GM18868 (cell line): ENCODE results near the gene LBH.

Source experiments
- ATAC-seq: cut with Tn5 transposase; IDR thresholded peaks from one replicate; pipeline ENCODE4 v1.9.1; 2021; ENCODE audit warnings: mild to moderate bottlenecking, moderate library complexity; ENCODE audit not compliant: unreplicated experiment

The LBH gene

DNA sequence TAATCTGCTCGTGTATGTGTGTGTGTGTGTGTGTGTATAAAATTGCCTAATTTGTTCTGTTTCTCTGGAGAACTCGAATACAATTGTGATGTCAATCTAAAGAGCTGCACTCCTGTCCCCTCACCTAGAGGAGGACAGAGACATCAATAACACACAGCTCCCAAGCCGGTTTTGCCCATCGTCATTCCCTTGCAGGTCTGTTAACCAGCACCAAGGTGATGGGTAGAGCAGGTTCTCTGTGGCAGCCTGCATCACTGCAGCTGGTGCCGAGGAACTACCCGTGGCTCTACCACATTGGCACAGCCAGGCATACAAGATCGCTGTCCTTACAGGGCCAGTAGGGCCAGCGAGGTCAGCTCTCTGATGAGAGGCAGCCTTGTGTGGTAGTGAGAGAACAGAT, 41.0 kb downstream of the LBH start:
- no peak for ATAC-seq

DNA sequence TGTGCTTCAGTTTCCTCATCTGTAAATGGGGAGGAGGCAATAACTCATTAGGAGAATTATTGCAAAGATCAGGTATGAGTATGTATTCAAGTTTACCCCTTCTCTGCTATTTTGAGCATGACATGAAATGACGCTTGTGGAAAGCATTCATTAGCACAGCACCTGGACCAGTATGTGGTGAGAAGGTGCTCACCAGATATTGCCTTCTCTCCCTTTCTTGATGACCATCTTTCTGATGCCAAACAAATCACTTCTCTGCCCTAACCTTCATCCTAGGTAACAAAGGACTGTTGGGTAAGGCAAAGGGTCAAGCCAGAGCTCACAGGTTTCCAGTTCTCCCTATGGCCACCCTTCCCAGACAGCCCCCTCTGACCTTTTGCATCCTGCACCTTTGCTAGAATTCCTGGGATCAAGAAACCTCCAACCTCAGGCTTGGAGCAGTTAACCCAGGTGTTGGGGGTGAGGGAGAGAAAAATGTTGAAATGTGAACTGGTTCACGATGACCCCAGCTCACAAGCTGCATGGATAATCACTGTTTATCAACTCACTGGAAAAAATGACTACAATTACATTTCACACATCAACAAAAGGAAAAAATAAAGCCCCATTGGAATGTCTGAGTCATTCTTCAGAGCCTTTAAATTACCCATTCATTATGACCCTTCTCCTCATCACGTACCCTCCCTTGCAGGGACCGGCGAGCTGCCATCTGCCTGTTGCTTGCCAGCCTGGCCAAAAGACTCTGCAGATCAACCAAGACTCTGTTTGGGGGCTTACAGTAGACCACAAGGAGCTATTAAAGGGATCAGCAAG, 41.6 kb downstream of the LBH start:
- no peak for ATAC-seq

DNA sequence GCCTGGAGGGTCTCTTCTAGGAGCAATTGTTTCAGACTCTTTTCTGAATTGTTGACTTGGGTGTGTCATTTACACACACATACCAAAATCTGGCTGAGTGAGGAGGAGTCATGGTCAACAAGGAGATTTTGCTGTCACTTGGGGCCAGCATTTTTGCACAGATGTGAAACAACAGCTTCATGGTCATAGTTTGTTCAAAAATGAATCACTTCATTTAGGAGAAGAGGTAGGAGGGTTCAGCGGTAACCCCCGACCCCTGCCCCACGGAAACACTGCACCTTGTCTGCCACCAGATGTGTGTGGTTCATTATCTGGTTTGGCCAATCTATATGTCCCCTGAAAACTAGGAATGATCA, 42.2 kb downstream of the LBH start:
- no peak for ATAC-seq

DNA sequence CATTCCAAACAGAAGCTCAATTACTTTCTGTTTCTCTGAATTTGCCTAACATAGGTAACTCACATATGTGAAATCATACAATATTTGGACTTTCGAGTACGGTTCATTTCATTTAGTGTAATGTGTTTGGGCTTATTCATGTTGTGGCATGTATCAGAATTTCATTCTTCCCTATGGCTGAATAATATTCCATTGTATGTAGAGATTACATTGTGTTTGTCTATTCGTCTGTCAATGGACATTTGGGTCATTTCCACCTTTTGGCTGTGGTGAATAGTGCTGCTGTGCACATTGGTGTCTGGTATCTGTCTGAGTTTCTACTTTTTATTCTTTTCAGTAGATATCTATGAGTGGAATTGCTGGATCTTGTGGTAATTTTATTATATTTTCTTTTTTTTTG, 43.9 kb downstream of the LBH start:
- no peak for ATAC-seq

DNA sequence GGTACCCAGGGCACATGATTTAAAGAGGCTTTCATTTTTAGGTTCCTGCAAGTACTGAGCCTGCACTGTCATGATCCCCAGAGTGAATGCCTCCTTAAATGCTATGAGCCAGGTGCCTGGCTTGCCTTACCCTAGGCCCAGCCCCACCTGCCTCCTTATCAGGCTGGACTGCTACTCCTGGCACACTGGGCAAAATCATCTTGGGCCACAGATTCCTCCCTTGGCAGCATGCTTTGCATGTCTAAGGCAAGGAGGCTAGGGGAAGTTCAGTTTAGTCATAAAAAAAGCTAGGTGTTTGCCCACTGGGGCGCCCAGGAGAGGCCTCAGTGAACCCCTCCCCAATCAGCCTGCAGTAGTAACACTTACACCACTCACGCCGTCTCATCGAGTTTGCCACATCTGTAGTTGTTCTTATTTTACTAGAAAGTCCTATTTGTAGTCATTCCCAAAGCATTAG, 45.1 kb downstream of the LBH start:
- peak; percentile 83 for ATAC-seq

DNA sequence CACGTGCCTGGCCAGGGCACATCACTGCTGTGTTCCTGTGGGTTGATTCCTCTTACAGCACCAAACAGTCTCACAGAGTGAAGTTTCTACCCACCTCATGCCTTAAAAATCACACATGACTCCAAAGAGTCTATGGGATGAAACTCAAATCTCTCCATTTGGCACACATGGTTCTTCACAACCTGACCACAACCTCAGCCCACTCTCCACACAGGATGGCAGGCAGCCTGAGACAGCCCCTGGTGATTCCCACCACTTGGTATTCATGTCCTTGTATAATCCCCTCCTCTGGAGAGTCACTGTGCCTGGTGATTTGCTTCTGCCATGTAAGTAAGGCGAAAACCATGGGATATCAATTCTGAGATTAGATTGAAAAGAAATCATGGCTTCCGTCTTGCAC, 46.2 kb downstream of the LBH start:
- no peak for ATAC-seq

DNA sequence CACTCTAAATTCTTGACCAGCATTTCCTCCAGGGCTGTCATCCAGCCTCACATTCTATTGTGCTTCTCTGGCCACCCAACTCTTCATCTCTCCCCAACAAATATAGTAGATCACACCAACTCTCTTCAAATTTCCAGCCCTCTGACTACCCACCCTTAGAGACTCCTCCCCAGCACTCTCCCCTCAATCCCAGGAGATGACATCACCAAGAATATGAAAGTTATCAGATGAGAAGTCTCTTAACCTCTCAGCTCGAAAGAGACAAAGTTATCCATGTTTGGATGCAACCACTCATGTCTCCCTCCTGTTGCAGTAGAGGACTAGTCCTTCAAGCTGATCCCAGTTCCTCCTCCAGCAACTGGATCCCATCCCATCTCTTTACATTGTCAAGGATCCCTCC, 47.1 kb downstream of the LBH start:
- ATAC-seq = no peak

DNA sequence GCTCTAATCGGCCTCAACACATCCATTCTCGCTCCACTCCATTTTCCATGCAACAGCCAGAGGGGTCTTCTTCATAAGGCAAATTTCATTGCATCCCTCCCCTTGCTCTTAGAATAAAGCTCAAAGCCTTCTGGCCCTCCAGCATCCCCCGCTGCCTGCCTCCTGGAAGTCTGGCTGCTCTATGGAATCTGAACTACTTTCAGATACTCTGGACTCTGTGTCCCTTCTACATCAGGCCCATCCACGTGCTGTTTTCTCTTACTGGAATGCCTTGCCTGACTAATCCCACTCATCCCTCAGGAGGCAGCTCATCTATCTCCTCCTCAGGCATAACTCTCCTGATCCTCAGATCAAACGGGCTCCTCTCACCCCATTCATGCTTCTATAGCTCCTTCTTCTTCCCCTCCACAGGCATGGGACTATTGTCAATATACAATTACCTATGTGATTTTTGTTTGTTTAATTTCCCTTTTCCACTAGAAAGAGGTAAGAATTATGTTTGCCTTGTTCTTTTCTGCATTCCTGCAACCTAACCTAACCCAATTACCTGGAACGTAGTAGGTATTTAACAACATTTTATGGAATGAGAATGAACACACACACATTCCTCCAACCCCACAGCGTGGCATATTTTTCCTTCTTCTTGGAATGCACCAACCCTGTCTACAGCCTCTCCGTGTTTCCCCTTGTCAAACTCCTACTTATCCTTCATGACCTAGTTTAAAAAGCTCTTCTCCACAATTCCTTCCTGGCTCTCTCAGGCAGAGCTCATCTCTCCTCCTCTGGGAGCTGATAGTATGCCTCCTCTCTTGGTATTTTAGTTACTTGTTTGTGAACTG, 49.5 kb downstream of the LBH start:
- ATAC-seq = no peak

DNA sequence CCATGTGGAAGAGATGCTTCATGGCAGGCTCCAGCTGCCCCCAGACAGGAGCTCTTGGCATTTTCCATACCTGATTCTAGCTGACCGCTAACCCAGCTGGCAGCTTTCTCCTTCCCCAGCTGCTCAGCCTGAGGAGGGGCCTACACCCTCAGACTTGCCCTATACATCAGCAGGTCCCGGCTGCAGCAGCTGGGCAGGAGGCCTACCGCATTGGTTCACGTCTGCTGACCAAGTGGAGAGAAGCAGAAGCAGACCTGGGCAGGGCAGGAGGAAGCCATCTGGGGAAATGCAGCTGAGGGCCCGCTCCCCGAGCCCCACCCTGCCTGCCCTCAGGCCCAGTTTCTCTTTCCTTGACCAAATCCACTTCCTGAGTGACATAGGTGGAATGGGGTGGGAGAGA, 50.7 kb downstream of the LBH start:
- peak; percentile 73 for ATAC-seq

DNA sequence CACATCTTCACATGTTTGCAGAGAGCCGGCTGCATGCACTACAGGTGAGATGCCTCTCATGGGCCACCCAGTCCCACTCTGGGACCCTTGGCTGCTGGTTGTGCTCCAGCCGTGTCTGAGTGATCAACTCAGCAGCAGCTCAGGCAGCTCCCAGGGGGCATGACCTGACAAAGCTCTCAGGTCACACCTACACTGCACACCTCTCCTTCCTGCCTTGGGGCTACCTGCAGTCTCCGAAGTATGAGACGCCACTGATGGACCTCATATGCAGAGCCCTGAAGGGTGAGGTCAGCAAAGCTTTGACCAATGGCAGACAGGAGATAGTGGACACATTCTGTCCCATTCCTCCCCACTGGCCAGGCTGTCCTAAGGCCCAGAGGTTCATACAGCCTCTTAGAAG, 51.4 kb downstream of the LBH start:
- ATAC-seq = no peak

DNA sequence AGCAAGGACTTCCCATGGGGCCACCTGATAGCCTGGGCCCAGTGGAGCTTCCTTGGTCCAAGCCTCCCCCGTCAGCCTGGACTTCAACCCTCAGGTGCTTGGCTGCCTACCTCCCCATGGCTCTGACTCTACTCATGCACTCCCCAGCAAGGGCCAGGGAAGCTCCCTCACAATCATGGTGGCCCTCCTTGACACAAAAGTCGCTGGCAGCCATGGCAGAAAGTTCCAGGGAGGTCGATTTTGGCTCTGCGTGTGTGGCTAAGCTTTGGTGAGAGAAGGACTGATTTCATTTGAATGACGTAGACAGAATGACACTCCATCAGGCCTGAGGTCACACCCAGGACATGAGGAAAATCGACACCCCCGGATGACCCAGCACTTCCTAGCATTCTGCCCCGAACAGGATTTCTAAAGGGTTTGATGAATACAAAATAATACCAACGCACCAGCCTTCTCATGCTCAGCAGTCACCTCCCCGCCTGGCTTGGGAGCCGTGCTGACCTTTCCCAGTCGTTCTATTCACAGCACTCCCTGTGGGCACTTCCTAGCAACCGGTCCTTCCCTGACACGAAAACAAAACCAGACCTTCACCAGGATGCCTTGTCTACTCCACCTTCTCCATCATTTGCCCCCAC, 52.7 kb downstream of the LBH start:
- no peak for ATAC-seq

DNA sequence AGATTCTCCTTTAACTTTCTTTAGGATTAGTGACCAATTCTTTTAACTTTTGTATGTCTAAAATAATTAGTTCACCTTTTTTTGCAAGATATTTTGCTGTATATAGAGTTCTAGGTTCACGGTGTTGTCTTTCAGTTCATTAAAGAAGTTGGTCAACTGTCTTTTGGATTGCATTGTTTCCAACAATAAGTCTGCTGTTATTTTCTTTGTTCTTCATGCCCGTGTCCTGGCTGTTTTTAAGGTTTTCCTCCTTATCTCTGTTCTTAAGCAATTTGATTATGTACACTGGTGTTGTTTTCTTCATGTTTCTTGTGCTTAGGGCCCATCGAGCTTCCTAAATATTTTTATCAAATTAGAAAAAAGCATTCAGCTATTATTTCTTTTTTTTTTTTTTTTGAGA, 54.4 kb downstream of the LBH start:
- ATAC-seq = no peak

DNA sequence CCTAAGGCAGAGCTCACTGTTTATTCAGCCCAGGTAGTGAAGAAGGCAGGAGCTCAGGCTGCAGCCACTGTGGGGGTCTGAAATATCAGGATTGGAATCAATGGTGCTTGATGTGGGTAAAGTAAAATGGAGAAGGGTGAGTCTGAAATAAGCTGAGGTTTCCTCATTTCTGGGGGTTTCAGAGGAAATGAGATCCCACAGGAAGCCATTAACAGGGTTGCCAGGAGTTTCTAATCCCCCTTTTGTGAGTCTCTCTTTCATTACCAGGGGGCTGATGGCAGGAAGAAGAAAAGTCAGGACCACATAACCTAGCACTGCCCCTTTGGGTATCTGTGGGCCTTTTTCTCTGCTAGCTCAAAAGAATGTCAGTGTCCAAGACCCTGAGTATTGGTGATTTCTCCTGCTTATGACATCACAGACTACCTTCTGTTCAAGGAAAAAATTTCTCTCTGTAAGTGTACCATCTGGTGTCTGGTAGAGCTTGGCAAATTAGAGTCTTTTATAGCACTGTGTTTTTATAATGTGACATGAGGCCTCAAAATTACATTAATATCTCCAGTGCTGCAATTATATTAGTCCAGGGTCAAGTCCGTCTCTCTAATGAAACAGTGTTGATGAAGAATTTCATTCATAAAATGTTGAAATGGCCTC, 56.0 kb downstream of the LBH start:
- peak; percentile 14 for ATAC-seq

DNA sequence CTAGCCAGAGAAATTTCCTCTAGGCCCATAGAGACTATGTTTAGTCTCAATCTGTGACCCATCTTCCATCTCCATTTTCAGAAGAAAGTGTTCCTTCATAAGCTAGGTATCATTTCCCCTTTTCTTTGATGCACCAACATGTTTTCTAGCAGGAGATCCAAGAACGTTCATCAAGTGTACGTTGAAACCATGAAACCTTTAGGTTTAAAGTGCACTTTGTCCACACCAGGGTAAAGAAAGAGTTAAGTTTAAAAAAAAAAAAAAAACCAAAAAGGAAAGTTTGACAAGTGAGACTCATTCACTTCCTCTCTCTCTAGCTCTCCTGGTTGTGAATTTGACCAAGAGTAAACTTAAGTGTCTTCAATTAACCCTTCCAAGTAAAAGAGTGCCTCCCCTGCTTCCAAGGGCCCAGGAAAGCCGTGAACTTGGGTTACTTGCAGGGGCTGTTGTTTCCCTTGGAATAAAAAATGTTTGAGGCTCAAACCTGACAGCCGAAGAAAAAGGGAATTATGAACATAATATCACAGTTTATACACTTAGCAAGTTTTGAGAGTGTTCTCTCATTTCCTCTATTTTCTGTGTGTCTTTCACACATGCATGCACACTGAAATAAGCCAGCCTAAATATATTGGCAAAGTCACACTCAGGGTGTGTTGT, 56.7 kb downstream of the LBH start:
- ATAC-seq = peak; percentile 61

DNA sequence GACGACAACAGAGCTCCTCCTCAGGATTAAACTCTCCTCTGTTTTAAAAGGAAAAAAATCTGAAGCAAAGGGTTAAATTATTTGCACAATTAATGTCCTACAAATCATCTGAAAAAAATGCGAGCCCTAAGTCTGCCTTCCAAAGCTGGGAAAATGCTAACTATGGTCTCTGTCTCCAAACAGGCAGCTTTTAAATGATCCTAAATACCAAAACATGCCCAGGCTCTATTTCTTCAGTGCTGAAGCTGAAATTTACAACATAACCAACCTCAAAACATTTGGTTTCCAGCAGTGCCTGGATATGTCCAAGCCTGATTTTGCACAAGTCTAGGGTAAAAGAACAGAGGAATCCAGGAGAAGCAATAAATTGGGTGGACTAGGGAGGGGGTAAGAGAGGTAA, 57.2 kb downstream of the LBH start:
- ATAC-seq = no peak

DNA sequence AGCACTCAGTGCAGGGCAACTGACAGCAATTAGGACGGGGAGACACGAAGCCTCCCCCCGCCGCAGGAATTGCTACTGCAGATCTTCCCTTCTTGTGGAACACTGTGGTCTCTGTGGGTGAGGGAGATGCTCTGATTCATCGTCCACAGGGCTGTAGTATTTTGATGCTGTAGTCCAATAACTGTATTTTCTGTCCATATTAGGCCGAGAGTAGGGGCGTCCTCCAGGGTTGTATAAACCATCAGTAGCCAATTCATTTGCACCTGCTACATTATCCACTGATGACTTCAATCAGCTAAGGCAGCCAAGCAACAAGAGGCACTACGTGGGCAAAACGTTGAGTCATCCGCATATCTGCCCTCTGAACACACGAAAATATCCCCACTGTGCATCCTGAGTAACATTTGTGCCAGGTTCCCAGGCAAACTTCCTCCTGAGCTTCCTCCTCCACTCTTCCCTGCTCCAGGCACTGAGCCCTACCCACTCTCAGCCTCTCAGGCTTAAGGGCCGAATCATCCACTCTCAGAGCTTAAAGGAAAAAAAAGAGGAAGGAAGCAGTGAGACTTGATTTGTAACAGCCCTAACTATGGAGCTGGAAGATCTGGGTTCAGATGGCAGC, 62.1 kb downstream of the LBH start:
- no peak for ATAC-seq

DNA sequence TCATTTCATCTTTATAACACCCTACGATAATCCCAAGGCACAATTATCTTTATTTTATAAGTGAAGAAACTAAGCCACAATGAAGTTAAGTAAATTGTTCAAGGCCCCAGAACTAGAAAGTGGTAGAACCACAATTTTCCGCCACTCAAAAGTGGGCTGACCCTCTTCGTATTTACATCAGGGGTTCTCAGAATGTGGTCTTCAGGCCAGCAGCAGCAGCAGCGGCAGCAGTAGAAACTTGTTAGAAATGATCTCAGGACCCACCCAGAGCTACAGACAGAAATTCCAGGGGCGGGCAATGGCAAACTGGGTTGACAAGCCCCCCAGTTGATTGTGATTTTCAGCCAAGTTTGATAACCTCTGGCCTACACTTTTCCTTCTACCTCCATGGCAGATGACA, 62.8 kb downstream of the LBH start:
- no peak for ATAC-seq

DNA sequence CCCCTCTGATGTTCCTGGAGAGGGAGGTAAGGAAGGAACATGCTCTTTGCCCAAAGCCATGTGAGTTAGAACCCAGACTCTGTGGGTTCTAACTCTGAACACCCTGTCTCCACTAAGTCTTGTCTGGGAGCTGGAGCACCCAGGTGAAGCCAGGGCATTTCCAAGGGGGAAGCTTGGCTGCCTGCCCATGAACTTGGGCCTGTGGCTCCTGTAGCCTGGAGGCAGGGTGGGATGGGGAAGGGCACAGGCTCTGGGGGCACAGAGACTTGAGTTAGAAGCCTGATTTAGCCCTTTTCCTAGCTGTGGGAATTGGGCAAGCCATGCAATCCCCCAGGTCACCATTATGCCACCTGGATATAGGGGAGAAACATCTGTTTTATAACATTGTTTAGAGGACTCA, 65.2 kb downstream of the LBH start:
- ATAC-seq = no peak

DNA sequence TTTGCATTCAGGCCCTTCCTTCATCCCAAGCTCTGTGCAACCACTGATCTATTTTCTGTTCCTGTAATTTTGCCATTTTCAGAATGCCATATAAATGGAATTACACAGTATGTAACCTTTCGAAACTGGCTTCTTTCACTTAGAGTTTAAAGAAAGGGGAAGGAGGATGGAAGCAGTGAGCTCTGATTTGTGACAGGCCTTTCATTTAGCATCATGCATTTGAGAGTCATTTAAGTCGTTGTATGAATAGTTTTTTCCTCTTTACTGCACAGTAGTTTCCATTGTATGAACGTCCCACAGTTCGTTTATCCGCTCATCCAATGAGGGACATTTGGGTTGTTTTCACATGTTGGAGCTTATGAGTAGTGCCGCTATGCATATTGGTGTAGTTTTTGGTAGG, 67.0 kb downstream of the LBH start:
- peak; percentile 57 for ATAC-seq

DNA sequence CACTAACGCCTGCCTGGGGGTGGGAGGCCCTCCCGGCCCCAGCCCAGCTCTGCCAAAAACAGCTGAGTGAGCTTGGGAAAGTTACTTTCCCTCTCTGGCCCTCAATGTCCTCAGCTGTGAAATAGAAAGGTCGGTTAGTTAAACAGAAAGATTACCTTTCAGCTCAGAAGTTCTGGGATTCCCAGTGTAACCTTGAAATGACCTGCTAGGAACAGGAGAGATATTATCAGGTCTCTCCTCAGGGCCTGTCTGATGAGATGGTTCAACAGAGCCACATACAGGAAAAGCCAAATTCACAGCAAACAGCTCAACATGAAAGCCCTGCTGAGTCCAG, 68.8 kb downstream of the LBH start:
- ATAC-seq = no peak
